HL-60 (cell line): Measurements from ENCODE around the gene THPO.

Experiments used
- SPI1 ChIP-seq: IDR thresholded peaks from 2 replicates; pipeline ENCODE4 v1.6.1; 2012; ENCODE audit warnings: low read depth, mild to moderate bottlenecking, borderline replicate concordance
- TF ChIP-seq, protein P1 (sequence below): IDR thresholded peaks from one replicate; pipeline ENCODE4 v1.5.1; 2011; ENCODE audit warnings: low read length, control low read depth, inconsistent platforms; ENCODE audit not compliant: insufficient read depth

DNA sequence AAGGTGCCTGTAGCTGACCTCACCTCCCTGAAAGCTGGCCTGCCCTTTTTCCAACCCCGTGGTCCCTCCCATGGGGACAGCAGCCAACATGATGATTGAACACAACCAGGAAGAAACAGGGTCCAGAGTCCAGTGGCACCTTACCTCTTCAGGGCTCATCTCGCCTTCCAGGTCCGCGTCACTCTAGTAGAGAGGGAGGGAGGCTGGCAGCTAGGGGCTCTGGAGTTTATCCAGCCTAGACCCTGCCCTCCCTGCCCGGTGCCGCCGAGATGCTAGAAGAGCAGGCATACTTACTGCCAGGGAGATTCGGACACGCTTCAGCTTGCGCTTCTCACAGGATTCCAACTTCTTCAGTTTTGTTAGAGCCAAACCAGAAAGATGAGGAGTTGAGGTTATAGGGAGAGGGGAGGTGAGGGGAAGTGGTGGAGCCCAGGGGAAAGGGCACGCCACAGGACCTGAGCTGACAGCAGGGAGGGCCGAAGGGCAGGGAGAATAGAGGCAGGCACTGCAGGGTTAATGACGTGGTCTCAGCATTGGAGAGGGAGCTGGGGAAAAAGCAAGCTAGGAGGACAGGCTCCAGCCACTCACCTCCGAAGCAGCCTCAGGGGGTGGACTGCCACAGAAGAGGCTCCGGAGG lies 25.7 kb downstream of the THPO start:
- TF ChIP-seq, protein P1, sequence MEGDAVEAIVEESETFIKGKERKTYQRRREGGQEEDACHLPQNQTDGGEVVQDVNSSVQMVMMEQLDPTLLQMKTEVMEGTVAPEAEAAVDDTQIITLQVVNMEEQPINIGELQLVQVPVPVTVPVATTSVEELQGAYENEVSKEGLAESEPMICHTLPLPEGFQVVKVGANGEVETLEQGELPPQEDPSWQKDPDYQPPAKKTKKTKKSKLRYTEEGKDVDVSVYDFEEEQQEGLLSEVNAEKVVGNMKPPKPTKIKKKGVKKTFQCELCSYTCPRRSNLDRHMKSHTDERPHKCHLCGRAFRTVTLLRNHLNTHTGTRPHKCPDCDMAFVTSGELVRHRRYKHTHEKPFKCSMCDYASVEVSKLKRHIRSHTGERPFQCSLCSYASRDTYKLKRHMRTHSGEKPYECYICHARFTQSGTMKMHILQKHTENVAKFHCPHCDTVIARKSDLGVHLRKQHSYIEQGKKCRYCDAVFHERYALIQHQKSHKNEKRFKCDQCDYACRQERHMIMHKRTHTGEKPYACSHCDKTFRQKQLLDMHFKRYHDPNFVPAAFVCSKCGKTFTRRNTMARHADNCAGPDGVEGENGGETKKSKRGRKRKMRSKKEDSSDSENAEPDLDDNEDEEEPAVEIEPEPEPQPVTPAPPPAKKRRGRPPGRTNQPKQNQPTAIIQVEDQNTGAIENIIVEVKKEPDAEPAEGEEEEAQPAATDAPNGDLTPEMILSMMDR: no peak
- no peak for TF ChIP-seq SPI1
